ENCODE data around the gene OR4F6. TPM values are rescaled to one million over a fixed set of nuclear protein-coding genes. Genes with fewer than 3 reads are reported as not detected.
"Not testable (repeated sequence)": the region's sequence is repeated elsewhere in the genome, so short reads cannot be mapped to it uniquely, and the experiment has no call there.

Gene OR4F6
- total RNA-seq, 2 donors from 2014 or later = not detected

DNA sequence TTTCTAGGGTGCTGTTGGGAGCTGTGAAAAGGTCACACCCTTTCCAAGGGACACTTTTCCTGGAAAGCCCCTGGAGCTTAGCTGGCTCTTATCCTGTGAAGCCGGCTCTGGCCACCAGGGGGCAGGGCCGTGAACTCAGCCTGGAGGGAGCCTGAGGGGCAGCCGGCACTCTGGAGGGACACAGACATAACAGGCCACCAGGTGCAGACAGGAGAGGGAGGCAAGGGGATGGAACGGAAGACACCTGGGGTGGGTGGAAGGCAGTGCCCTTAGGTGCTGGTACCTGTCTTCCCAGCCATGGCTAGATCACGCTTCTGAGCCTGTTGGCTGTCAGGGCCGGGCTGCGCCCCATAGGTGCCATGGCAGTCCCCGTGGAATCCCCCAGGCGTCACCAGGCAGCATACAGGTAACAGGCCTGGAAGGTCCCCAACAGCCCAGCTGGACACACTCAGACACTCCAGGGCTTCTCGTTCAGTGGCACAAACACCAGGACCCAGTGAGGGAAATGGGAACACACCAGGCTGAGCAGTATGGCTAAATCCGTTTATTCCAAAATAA is 36.1 kb upstream of the OR4F6 start:
- H3K9me3 Mint-ChIP-seq; H3K4me1 ChIP-seq (ENCODE audit: control insufficient read depth, insufficient read depth, low read length); H3K27me3 ChIP-seq (ENCODE audit: control insufficient read depth, insufficient read depth, low read length, poor library complexity, severe bottlenecking); H3K36me3 ChIP-seq (ENCODE audit: control insufficient read depth, insufficient read depth, low read length); H3K36me3 Mint-ChIP-seq (ENCODE audit: low read depth); H3K27me3 Mint-ChIP-seq (ENCODE audit: insufficient read depth); H3K4me3 ChIP-seq (ENCODE audit: low read length); H3K27ac Mint-ChIP-seq; H3K9ac ChIP-seq (ENCODE audit: extremely low read depth, low read length, poor library complexity, severe bottlenecking); H3K4me1 Mint-ChIP-seq; H3K27ac ChIP-seq (ENCODE audit: low read depth, low read length); H3K4me3 Mint-ChIP-seq; H3K9me3 ChIP-seq (ENCODE audit: control insufficient read depth, low read length): not testable (repeated sequence)
- 0 to 79% methylated on average over 1 to 8 of the region's 11 CpGs for WGBS, 2 experiments (ENCODE audit: insufficient coverage in 1 of 2, insufficient read length in 1 of 2)
- DNase-seq = peak; percentile 66
- TF ChIP-seq, protein P1, sequence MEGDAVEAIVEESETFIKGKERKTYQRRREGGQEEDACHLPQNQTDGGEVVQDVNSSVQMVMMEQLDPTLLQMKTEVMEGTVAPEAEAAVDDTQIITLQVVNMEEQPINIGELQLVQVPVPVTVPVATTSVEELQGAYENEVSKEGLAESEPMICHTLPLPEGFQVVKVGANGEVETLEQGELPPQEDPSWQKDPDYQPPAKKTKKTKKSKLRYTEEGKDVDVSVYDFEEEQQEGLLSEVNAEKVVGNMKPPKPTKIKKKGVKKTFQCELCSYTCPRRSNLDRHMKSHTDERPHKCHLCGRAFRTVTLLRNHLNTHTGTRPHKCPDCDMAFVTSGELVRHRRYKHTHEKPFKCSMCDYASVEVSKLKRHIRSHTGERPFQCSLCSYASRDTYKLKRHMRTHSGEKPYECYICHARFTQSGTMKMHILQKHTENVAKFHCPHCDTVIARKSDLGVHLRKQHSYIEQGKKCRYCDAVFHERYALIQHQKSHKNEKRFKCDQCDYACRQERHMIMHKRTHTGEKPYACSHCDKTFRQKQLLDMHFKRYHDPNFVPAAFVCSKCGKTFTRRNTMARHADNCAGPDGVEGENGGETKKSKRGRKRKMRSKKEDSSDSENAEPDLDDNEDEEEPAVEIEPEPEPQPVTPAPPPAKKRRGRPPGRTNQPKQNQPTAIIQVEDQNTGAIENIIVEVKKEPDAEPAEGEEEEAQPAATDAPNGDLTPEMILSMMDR (conservative IDR thresholded peaks at IDR 0.05) = peak; percentile 42

DNA sequence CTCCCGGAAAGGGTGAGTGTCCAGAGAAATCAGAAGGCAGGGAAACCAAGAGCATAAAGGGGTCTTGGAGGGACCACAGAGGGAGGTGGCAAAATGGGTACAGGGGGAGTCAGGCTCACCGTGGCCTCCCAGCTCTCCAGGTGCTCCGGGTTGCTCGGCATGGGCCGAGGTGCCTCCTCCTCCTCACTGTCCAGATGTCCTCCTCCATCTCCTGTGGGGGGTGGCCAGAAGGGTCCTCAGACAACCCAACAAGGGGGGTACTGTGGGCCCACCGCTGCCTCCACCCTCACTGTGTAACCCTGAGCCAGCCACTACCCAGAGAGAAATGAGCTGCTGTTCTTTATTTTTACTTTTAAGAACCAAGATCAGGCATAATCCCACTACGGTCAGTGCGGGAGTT is 30.4 kb upstream of the OR4F6 start:
- Histone ChIP-seq H3K36me3 (ENCODE audit: control insufficient read depth, insufficient read depth, low read length) (no peaks in the 10 kb centered on the region), H3K9me3 (ENCODE audit: control insufficient read depth, low read length) (no peaks in the 10 kb centered on the region), H3K9ac (ENCODE audit: extremely low read depth, low read length, poor library complexity, severe bottlenecking) (no peak overlapping the region), H3K27me3 (ENCODE audit: control insufficient read depth, insufficient read depth, low read length, poor library complexity, severe bottlenecking) (no peaks in the 10 kb centered on the region), H3K27ac (ENCODE audit: low read depth, low read length) (no peak overlapping the region), H3K4me1 (ENCODE audit: control insufficient read depth, insufficient read depth, low read length) (no peaks in the 10 kb centered on the region), H3K4me3 (ENCODE audit: low read length) (no peak overlapping the region)
- Mint-ChIP-seq H3K27me3 (ENCODE audit: insufficient read depth) (peaks cover 7% of the 10 kb centered on the region), H3K9me3 (no peaks in the 10 kb centered on the region), H3K36me3 (ENCODE audit: low read depth) (no peaks in the 10 kb centered on the region), H3K27ac (no peak overlapping the region), H3K4me3 (no peak overlapping the region), H3K4me1 (no peaks in the 10 kb centered on the region)
- 89 to 97% methylated on average over 3 to 8 of the region's 8 CpGs for WGBS, 2 experiments (ENCODE audit: insufficient coverage in 1 of 2, insufficient read length in 1 of 2)
- no peak for DNase-seq
- TF ChIP-seq, protein P1 (conservative IDR thresholded peaks at IDR 0.05) = no peak

DNA sequence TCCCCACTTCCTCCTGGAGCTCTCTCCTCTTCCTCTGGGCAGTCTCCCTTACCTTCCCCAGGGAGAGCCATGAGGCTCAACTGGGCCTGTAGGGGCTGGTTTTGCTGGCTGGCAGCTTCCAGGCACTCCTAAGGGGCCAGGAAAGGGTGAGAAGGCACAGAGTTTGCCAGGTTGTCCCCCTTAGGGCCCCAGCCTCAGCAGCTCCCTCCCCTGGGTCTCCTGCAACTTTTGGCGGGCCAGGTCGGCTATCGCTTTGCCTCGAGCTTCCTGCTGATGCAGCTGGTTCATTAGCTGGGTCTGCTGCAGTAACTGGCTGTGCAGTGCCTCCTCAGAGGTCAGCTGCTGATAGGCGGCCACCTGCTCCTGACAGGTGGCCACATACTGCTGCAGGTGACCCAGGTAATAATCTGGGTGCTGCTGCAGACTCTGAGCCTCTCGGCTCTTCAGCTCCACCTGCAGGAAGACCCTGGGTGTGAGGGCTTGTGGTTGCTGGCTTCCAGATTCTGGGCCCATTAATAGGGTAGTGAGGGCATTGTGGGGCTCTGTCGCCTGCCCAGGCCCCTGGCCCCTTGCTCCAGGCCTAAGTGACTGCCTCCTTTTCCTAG is 29.7 kb upstream of the OR4F6 start:
- no peaks in the 10 kb centered on the region for H3K4me1 ChIP-seq (ENCODE audit: control insufficient read depth, insufficient read depth, low read length)
- no peaks in the 10 kb centered on the region for H3K36me3 Mint-ChIP-seq (ENCODE audit: low read depth)
- WGBS, 2 experiments (ENCODE audit: insufficient coverage in 1 of 2, insufficient read length in 1 of 2) = 62 to 71% methylated on average over 4 to 6 of the region's 7 CpGs
- TF ChIP-seq, protein P1 (conservative IDR thresholded peaks at IDR 0.05) = peak; percentile 72
- no peaks in the 10 kb centered on the region for H3K27me3 ChIP-seq (ENCODE audit: control insufficient read depth, insufficient read depth, low read length, poor library complexity, severe bottlenecking)
- no peaks in the 10 kb centered on the region for H3K36me3 ChIP-seq (ENCODE audit: control insufficient read depth, insufficient read depth, low read length)
- H3K27me3 Mint-ChIP-seq (ENCODE audit: insufficient read depth) = peaks cover 10% of the 10 kb centered on the region
- no peaks in the 10 kb centered on the region for H3K9me3 Mint-ChIP-seq
- H3K9ac ChIP-seq (ENCODE audit: extremely low read depth, low read length, poor library complexity, severe bottlenecking) = no peak overlapping the region
- peak; percentile 86 for DNase-seq
- H3K4me3 ChIP-seq (ENCODE audit: low read length) = no peak overlapping the region
- H3K4me3 Mint-ChIP-seq = no peak overlapping the region
- no peak overlapping the region for H3K27ac Mint-ChIP-seq
- no peak overlapping the region for H3K27ac ChIP-seq (ENCODE audit: low read depth, low read length)
- no peaks in the 10 kb centered on the region for H3K4me1 Mint-ChIP-seq
- H3K9me3 ChIP-seq (ENCODE audit: control insufficient read depth, low read length) = no peaks in the 10 kb centered on the region
